Mesodermal cell (in vitro differentiated cells): ENCODE measurements around the gene SYCN.
"Not testable (repeated sequence)": the region's sequence is repeated elsewhere in the genome, so short reads cannot be mapped to it uniquely, and the experiment has no call there.

Source experiments
- H3K27ac ChIP-seq: 2 replicates; pipeline ENCODE4 v1.7.0; 2013; ENCODE audit warnings: mild to moderate bottlenecking, low read depth, low read length, moderate library complexity; ENCODE audit not compliant: severe bottlenecking
- H3K36me3 ChIP-seq: 2 replicates; pipeline ENCODE4 v1.7.1; 2013; ENCODE audit warnings: mild to moderate bottlenecking, low read length, moderate library complexity; ENCODE audit not compliant: control insufficient read depth, insufficient read depth
- H3K4me1 ChIP-seq: one replicate; pipeline ENCODE4 v1.7.1; 2013; ENCODE audit warnings: mild to moderate bottlenecking, low read length; ENCODE audit not compliant: insufficient read depth, control insufficient read depth, poor library complexity, severe bottlenecking
- H3K4me3 ChIP-seq: 2 replicates; pipeline ENCODE4 v1.7.0; 2013; ENCODE audit warnings: low read length, control low read depth, mild to moderate bottlenecking; ENCODE audit not compliant: insufficient read depth, poor library complexity, severe bottlenecking; ENCODE audit errors: extremely low read depth
- H3K9me3 ChIP-seq: 2 replicates; pipeline ENCODE4 v1.7.1; 2013; ENCODE audit warnings: mild to moderate bottlenecking, low read length, moderate library complexity; ENCODE audit not compliant: control insufficient read depth
- WGBS, 2 experiments: methylation state at CpG; one replicate each; pipeline ENCODE4 v1.1.5; 2013; ENCODE audit warnings: missing lambda C conversion rate in 2 of 2; ENCODE audit not compliant: insufficient coverage in 2 of 2; 5-methylcytosine and 5-hydroxymethylcytosine counted together

Gene SYCN

DNA sequence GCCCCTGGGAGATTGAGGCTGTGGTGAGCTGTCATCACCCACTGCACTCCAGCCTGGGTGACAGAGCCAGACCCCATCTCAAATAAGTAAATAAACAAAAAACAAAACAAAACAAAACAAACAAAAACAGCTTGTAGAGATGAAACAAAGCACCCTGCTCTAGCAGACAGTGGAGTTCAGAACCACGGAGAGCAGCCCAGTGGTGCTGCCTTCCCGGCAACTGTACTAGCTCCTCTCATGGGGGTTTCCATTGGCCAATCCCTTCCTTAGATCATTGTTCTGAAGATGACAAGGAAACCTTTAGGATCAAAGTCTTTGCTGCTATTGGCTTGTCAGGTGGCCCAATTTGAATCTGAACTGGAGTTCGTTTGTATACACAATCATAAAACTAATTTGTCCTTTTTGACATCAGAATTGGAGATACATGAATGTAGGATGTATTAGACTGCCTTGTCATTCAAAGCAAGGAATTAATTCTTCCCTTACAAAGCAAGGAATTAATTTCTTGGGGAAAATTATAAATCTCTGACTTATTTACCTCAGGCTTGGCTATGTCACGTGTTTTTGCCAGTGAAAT, 19.7 kb upstream of the SYCN start:
- WGBS, 2 experiments, result 4 to 17% methylated on average over 2 of the region's 4 CpGs
- Histone ChIP-seq H3K9me3 (no peaks in the 10 kb centered on the region), H3K4me1 (no peaks in the 10 kb centered on the region), H3K27ac (no peak overlapping the region), H3K4me3 (no peak overlapping the region), H3K36me3 (no peaks in the 10 kb centered on the region)

DNA sequence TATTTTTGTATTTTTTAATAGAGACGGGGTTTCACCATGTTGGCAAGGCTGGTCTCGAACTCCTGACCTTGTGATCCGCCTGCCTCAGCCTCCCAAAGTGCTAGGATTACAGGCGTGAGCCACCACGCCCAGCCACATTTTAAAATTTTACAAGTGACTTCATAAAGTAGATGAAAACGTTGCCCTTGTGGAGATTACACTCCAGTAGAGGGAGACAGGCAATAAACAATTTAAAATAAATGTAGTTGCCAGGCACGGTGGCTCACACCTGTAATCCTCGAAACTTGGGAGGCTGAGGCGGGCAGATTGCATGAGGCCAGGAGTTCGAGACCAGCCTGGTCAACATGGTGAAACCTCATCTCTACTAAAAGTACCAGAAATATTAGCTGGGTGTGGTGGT, 15.0 kb upstream of the SYCN start:
- H3K36me3 ChIP-seq, H3K9me3 ChIP-seq, H3K4me3 ChIP-seq, H3K4me1 ChIP-seq, H3K27ac ChIP-seq: not testable (repeated sequence)
- 66 to 80% methylated on average over 3 to 7 of the region's 10 CpGs for WGBS, 2 experiments

DNA sequence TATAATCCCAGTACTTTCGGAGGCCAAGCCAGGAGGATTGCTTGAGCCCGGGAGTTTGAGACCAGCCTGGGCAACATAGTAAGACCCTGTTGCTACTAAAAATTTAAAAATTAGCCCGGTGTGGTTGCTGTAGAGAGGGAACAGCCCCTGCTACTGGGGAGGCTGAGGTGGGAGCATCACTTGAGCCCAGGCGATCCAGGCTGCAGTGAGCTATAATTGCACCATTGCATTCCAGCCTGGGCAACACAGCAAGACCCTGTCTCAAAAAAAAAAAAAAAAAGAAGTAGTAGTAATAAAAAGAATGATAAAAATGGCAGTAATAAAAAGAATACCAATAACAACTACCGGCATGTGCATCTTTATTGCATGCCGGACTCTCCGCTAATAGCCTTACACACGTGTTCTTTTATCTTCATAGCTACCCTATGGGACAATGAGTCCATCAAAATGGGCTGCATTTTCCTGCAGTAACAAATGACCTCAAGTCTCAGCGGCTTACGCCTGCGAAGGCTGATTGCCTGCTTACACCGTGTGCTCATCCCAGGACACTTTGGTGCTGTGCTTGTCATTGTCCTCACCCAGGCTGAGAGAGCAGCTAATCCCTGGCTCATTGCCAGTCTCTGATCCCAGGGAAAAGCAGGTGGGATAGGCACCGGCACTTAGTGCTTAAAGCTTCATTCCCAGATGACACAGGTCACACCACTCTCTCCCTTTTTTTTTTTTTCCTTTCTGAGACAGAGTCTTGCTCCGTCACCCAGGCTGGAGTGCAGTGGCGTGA, 14.4 kb upstream of the SYCN start:
- Histone ChIP-seq H3K36me3 (no peaks in the 10 kb centered on the region), H3K9me3 (no peaks in the 10 kb centered on the region), H3K4me1 (no peaks in the 10 kb centered on the region), H3K4me3 (no peak overlapping the region), H3K27ac (no peak overlapping the region)
- 85 to 87% methylated on average over 11 to 14 of the region's 15 CpGs for WGBS, 2 experiments

DNA sequence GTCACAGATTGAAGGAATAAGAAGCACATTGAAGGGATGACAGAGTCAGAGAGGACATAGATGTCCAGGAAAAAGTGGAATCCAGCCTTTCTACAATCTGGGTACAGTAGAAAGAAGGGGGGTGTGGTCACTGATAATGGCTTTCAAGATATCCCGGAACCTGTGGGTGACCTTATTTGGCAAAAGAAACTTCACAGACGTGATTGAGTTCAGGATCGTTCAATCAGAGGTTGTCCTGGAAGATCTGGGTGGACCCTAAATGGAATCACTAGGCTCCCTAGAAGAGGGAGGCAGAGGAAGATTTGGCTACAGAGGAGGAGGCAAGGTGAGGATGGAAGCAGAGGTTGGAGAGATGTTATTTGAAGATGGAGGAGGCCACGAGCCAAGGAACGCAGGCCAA, 13.0 kb upstream of the SYCN start:
- no peaks in the 10 kb centered on the region for H3K9me3 ChIP-seq
- 74 to 81% methylated on average over 5 of the region's 5 CpGs for WGBS, 2 experiments
- H3K4me1 ChIP-seq, result no peaks in the 10 kb centered on the region
- no peak overlapping the region for H3K4me3 ChIP-seq
- no peak overlapping the region for H3K27ac ChIP-seq
- no peaks in the 10 kb centered on the region for H3K36me3 ChIP-seq

DNA sequence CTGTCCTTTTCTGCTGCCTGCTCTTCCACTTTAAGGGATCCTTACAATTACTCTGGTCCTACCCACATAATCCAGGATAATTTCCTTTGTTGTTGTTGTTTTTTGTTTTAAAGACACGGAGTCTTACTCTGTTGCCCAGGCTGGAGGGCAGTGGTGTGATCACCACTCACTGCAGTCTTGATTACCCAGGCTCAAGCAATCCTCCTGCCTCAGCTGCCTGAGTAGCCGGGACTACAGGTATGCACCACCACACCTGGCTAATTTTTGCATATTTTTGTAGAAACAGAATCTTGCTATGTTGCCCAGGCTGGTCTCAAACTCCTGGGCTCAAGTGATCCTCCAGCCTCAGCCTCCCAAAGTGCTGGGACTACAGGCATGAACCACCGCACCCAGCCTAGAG, 11.3 kb upstream of the SYCN start:
- H3K9me3 ChIP-seq, H3K4me1 ChIP-seq, H3K36me3 ChIP-seq, H3K4me3 ChIP-seq, H3K27ac ChIP-seq: not testable (repeated sequence)
- 79% methylated on average over 2 to 3 of the region's 3 CpGs for WGBS, 2 experiments

DNA sequence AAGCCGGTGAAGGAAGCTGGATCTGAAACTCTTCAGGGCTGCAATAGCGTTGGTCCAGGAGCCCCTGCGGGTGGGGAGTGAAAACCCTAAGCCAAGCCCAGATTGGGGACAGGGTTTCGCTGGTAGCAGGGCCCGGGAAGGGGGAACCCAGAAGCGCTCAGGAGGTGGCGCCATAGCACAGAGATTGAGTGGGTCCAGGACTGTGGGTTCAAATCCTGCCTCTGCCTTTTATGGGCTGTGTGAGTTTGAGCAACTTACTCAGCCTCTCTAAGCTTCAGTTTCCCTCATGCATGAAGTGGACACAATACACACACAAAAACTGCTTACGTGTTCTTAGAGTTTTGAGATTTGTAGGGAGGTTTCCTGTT, 8.3 kb upstream of the SYCN start:
- Histone ChIP-seq H3K9me3 (no peaks in the 10 kb centered on the region), H3K36me3 (no peaks in the 10 kb centered on the region), H3K27ac (no peak overlapping the region), H3K4me1 (no peaks in the 10 kb centered on the region), H3K4me3 (no peak overlapping the region)
- 13 to 14% methylated on average over 6 to 7 of the region's 8 CpGs for WGBS, 2 experiments

DNA sequence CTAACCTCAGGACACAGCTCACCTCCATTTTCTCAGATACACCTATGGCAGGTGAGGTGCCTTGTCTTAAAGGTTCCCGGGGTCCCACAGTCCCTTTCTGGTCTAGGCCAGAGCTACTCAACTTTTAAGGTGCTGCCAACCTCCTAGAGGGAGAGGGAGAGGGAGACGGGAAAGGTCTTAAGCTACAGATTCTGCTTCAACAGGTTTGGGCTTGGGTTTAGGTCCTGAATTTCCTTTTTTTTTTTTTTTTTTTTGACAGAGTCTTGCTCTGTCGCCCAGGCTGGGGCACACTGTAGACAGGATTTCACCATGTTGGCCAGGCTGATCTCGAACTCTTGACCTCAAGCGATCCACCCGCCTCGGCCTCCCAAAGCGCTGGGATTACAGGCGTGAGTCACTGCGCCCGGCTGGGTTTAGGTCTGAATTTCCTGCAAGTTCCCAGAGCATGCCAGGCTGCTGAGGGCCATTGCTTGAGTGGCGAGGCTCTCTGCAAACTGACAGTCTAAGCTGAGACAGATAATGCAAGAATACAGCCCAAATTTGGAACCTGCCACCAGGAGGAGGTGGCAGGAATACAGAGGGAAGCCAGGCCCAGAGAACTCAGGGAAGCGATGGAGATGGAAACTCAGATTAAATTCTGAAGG, 7.8 kb upstream of the SYCN start:
- no peaks in the 10 kb centered on the region for H3K4me1 ChIP-seq
- 82% methylated on average over 11 of the region's 13 CpGs for WGBS, 2 experiments
- H3K9me3 ChIP-seq, result no peaks in the 10 kb centered on the region
- no peaks in the 10 kb centered on the region for H3K36me3 ChIP-seq
- H3K4me3 ChIP-seq, result no peak overlapping the region
- H3K27ac ChIP-seq, result no peak overlapping the region

DNA sequence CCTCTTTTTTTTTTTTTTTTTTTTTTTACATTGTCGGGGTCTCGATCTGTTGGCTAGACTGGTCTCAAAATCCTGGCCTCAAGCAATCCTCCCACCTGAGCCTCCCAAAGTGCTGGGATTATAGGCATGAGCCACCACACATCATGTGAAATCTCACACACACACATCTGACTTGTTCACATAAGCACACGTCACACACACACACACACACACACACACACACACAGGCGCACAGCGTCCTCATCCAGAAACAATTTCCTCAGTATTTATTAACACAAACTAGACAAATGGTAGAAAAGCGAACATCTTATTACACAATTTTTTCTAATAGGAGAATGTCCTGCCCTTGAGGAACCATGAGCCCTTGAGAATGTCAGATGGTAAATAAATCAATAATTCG, 5.1 kb upstream of the SYCN start:
- Histone ChIP-seq H3K4me1 (no peaks in the 10 kb centered on the region), H3K9me3 (no peaks in the 10 kb centered on the region), H3K27ac (no peak overlapping the region), H3K4me3 (no peak overlapping the region), H3K36me3 (no peaks in the 10 kb centered on the region)
- 83 to 94% methylated on average over 1 to 2 of the region's 7 CpGs for WGBS, 2 experiments

DNA sequence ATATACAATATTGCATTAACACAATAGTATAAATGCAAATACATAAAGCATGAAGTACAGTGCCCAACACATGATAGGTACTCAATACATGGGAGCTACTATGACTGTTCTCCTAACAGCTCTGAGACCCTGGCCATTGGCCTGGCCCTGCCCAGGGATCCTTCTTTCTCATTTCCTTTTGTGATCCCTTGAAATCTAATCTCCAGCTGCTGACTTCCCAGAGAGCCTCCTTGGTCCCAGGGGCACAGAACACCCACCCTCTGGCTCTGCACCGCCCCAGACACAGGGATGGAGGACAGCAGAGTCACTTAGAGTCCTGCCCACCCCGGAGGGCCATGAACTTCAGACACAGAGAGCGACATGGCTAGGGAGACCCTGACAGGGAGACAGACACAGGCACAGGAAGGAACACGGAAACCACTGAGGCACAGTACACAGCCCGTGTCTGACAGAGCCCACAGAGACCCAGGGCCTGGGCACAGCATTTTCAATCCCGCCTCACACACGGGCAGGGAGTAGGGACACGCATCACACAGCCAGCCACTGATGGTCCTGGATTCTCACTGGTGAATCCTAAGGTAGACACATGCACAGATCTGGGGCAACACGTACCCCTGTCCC, 4.2 kb upstream of the SYCN start:
- no peak overlapping the region for H3K4me3 ChIP-seq
- H3K4me1 ChIP-seq, result no peaks in the 10 kb centered on the region
- H3K27ac ChIP-seq, result no peak overlapping the region
- WGBS, 2 experiments, result 79 to 84% methylated on average over 8 to 9 of the region's 9 CpGs
- no peaks in the 10 kb centered on the region for H3K9me3 ChIP-seq
- no peaks in the 10 kb centered on the region for H3K36me3 ChIP-seq

DNA sequence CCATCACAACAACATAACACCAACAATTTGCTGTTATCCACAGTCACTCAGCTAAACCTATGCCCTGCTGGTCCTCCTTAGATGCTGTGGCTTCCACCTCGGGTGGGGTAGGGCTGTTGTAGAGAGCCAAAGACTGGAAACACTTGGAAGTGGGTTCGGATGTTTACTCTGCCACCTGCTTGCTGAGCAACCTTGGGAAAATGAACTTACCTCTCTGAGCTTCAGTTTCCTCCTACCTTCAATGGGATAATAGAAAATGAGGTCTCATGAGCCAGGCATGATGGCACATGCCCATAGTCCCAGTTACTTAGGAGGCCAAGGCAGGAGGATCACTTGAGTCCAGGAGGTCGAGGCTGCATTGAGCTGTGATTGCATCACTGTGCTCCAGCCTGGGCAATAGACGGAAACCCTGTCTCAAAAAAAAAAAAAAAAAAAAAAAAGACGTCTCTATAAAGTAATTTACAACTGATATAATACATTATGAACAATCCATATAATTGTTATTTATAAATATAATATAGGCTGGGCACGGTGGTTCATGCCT, 3.3 kb upstream of the SYCN start:
- Histone ChIP-seq H3K4me1 (no peaks in the 10 kb centered on the region), H3K36me3 (no peaks in the 10 kb centered on the region)
- WGBS, 2 experiments, result 69 to 83% methylated on average over 3 of the region's 6 CpGs

More for the DNA sequence above, 3.3 kb upstream of the SYCN start:
- H3K27ac ChIP-seq, result no peak overlapping the region
- H3K4me3 ChIP-seq, result no peak overlapping the region
- H3K9me3 ChIP-seq, result no peaks in the 10 kb centered on the region
